ENCODE data around the gene MYLK4. TPM values are rescaled to one million over a fixed set of nuclear protein-coding genes. Genes with fewer than 3 reads are reported as not detected.

Gene MYLK4
- total and polyA plus RNA-seq, 4 donors, result 0.07 to 0.65 (median 0.39) TPM

GRCh38 chr6:2795162-2795561 is 44.4 kb upstream of the MYLK4 start (continued):
- TF ChIP-seq REST (IDR thresholded peaks at IDR 0.05) (no peak), TAF1 (conservative IDR thresholded peaks at IDR 0.05) (no peak), ZBTB33 (IDR thresholded peaks at IDR 0.05) (no peak), FOXA1 (IDR thresholded peaks at IDR 0.05) (no peak), RXRA (IDR thresholded peaks at IDR 0.05) (no peak), YY1 (IDR thresholded peaks at IDR 0.05) (no peak)

GRCh38 chr6:2794171-2794730 is 43.5 kb upstream of the MYLK4 start:
- WGBS, result 87% methylated on average over 5 of the region's 5 CpGs
- peaks cover 0 to 3% (median 1%) of the 10 kb centered on the region in 4 donors for H3K4me1 ChIP-seq (ENCODE audit: control insufficient read depth in 4 of 4, insufficient read depth in 4 of 4, low read length in 3 of 4)
- no peak for DNase-seq (ENCODE audit: low spot score)
- no peak for TF ChIP-seq ZBTB33 (IDR thresholded peaks at IDR 0.05)
- TF ChIP-seq JUND (IDR thresholded peaks at IDR 0.05), result no peak
- TF ChIP-seq HNF4G (IDR thresholded peaks at IDR 0.05), result no peak
- no peak for TF ChIP-seq CTCF (IDR thresholded peaks at IDR 0.05; ENCODE audit: low read depth, low read length, missing input control)
- TF ChIP-seq GABPA (IDR thresholded peaks at IDR 0.05 in 1 of 2, conservative IDR thresholded peaks at IDR 0.05 in 1 of 2), result no peak
- TF ChIP-seq MAX (IDR thresholded peaks at IDR 0.05), result no peak
- TF ChIP-seq FOXA1 (IDR thresholded peaks at IDR 0.05), result no peak
- TF ChIP-seq EGR1 (IDR thresholded peaks at IDR 0.05; ENCODE audit: low read depth in 2 of 2), result no peak
- TF ChIP-seq HNF4A (conservative IDR thresholded peaks at IDR 0.05), result no peak
- no peak for TF ChIP-seq FOXA2 (IDR thresholded peaks at IDR 0.05)
- TF ChIP-seq RAD21 (IDR thresholded peaks at IDR 0.05), result no peak
- TF ChIP-seq TAF1 (conservative IDR thresholded peaks at IDR 0.05), result no peak
- no peak for TF ChIP-seq NR2F2 (IDR thresholded peaks at IDR 0.05)
- no peak overlapping the region for H3K4me3 ChIP-seq (ENCODE audit: low read depth in 1 of 3, low read length in 3 of 3)
- H3K9ac ChIP-seq (ENCODE audit: low read depth in 1 of 2, low read length in 2 of 2), result no peak overlapping the region
- no peaks in the 10 kb centered on the region for H3K27me3 ChIP-seq (ENCODE audit: control insufficient read depth in 4 of 4, insufficient read depth in 4 of 4, low read length in 3 of 4)
- H3K27ac ChIP-seq (ENCODE audit: low read depth in 1 of 2, low read length in 2 of 2), result no peak overlapping the region
- peaks cover 0 to 2% (median 0%) of the 10 kb centered on the region in 4 donors for H3K36me3 ChIP-seq (ENCODE audit: control insufficient read depth in 4 of 4, insufficient read depth in 3 of 4, low read depth in 1 of 4, low read length in 3 of 4)
- H3K9me3 ChIP-seq (ENCODE audit: control insufficient read depth in 4 of 4, low read length in 3 of 4), result no peaks in the 10 kb centered on the region
